Neutrophil (primary cell): ENCODE data around the gene SEPSECS.

Experiments used
- H3K27ac ChIP-seq: fragments of 200-600 bp; sonication (generic); 2 replicates; pipeline ENCODE4 v1.5.1; 2016; ENCODE audit warnings: mild to moderate bottlenecking, moderate library complexity
- H3K27me3 ChIP-seq: fragments of 200-600 bp; sonication (generic); 2 replicates; pipeline ENCODE4 v1.6.0; 2016; ENCODE audit warnings: mild to moderate bottlenecking
- H3K36me3 ChIP-seq: fragments of 200-600 bp; sonication (generic); 2 replicates; pipeline ENCODE4 v1.5.1; 2017
- H3K4me1 ChIP-seq, 2 experiments: fragments of 200-600 bp in 1 of 2; sonication (generic) in 1 of 2; 1 replicate in 1 of 2; 2 replicates in 1 of 2; pipeline versions ENCODE4 v1.5.1 to v1.6.1; 2013 to 2016; ENCODE audit warnings: low read depth in 1 of 2, low read length in 1 of 2, mild to moderate bottlenecking in 1 of 2, moderate library complexity in 1 of 2; ENCODE audit not compliant: control insufficient read depth in 1 of 2, insufficient read depth in 1 of 2
- H3K4me3 ChIP-seq, 2 experiments: fragments of 200-600 bp in 1 of 2; sonication (generic) in 1 of 2; 1 replicate in 1 of 2; 2 replicates in 1 of 2; pipeline ENCODE4 v1.5.1; 2013 to 2016; ENCODE audit warnings: low read depth in 1 of 2, low read length in 1 of 2, mild to moderate bottlenecking in 1 of 2, moderate library complexity in 1 of 2
- H3K9me3 ChIP-seq: fragments of 200-600 bp; sonication (generic); 2 replicates; pipeline ENCODE4 v1.5.1; 2016
- CTCF ChIP-seq: fragments of 200-600 bp; sonication (generic); IDR thresholded peaks from 2 replicates; pipeline ENCODE4 v1.5.1; 2016; ENCODE audit warnings: antibody characterized with exemption

Gene SEPSECS

DNA sequence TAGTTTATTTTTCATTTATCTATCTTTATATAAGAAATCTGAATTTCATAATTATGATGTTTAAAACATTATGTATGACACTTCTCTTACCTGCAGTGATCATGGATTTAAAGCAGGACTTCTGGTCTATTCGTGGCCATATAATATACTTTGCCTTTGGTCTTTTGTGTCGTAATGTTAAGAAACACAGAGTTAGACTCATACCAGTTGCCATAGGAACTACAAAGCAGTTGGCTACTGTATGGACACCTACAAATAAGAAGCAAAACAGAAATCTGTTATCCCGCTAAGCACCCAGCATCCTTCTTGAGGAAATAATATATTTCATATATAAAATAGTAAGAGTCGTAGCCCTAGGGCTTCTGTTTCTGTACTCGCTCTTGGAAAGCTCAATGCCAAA is 4.3 kb downstream of the SEPSECS start:
- H3K4me3 ChIP-seq = no peak overlapping the region
- no peaks in the 10 kb centered on the region for H3K36me3 ChIP-seq
- TF ChIP-seq CTCF = no peak
- peaks cover 18% of the 10 kb centered on the region in 2 experiments for H3K4me1 ChIP-seq
- H3K27me3 ChIP-seq = no peaks in the 10 kb centered on the region
- H3K27ac ChIP-seq = no peak overlapping the region
- H3K9me3 ChIP-seq = no peaks in the 10 kb centered on the region

GRCh38 chr4:25154594-25155265 is 5.5 kb downstream of the SEPSECS start:
- Histone ChIP-seq H3K27me3 (no peaks in the 10 kb centered on the region), H3K4me1 (peaks cover 12% of the 10 kb centered on the region in 2 experiments), H3K36me3 (no peaks in the 10 kb centered on the region), H3K27ac (no peak overlapping the region), H3K4me3 (no peak overlapping the region), H3K9me3 (no peaks in the 10 kb centered on the region)
- no peak for TF ChIP-seq CTCF

DNA sequence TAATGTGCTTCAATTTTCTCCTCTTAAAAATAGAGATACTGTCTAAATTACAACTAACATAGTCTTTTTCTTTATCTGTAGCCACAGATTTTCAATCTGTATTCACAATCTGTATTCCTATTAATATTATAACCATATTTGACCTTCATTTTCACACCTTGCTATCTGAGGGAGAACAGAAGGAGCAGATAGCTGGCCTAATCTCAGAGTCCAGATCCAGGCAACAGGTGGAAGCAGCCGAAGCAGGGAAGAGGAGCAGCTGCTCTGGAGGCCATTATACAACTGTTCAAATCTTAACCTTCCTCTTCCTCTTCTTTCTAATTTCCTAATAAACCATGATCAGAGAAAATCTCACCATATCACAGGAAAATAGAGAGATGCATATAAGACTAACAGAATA is 14.2 kb downstream of the SEPSECS start:
- TF ChIP-seq CTCF = no peak
- no peaks in the 10 kb centered on the region for H3K9me3 ChIP-seq
- no peaks in the 10 kb centered on the region for H3K27me3 ChIP-seq
- no peaks in the 10 kb centered on the region for H3K36me3 ChIP-seq
- peak overlapping the region; percentile 56 for H3K27ac ChIP-seq
- no peak overlapping the region for H3K4me3 ChIP-seq
- H3K4me1 ChIP-seq = peaks cover 0 to 8% of the 10 kb centered on the region in 2 experiments

GRCh38 chr4:25144870-25145481 is 15.3 kb downstream of the SEPSECS start:
- Histone ChIP-seq H3K9me3 (no peaks in the 10 kb centered on the region), H3K27ac (no peak overlapping the region), H3K4me1 (peaks cover 0 to 8% of the 10 kb centered on the region in 2 experiments), H3K36me3 (no peaks in the 10 kb centered on the region), H3K4me3 (no peak overlapping the region), H3K27me3 (no peaks in the 10 kb centered on the region)
- no peak for TF ChIP-seq CTCF

DNA sequence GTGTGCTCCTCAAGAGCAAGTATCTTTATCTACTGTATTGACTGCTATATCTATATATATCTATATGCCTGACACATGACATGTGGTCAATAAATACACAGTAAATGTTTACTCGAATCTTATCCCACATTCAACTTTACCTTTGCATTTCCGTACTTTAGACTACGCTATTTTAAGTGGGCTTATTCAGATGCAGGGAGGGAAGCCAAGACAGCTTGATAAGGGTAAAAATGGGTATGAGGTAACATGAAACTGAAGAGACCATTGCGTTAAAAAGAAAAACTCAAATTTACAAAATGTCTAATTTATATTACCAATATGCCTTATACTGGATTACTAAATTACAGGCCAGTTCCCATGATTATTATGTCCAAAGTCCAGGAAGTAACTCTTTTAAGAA is 17.8 kb downstream of the SEPSECS start:
- H3K4me1 ChIP-seq = peaks cover 0 to 8% of the 10 kb centered on the region in 2 experiments
- H3K36me3 ChIP-seq = peaks cover 5% of the 10 kb centered on the region
- no peak overlapping the region for H3K27ac ChIP-seq
- no peaks in the 10 kb centered on the region for H3K9me3 ChIP-seq
- no peaks in the 10 kb centered on the region for H3K27me3 ChIP-seq
- no peak for TF ChIP-seq CTCF
- H3K4me3 ChIP-seq = no peak overlapping the region
